Measurements from ENCODE around the gene COPG1. TPM values are rescaled to one million over a fixed set of nuclear protein-coding genes. Genes with fewer than 3 reads are reported as not detected.
A peak's percentile ranks its signal among the peaks of the same experiment; 100 is the strongest.

Gene COPG1
- polyA plus RNA-seq, 3 donors = 76.5 to 89.2 (median 82.1) TPM

- no peak overlapping the region for H3K27ac ChIP-seq (ENCODE audit: low read depth, low read length)
- 94 to 98% (median 96%) methylated on average over 3 of the region's 3 CpGs for WGBS, 3 donors
Observed at GRCh38 chr3:129308636-129309035, 59.2 kb downstream of the COPG1 start.

GRCh38 chr3:129310111-129311011 is 61.0 kb downstream of the COPG1 start:
- 74 to 82% (median 75%) methylated on average over 7 of the region's 7 CpGs for WGBS, 3 donors
- H3K27ac ChIP-seq (ENCODE audit: low read depth, low read length) = no peak overlapping the region

- 90 to 94% (median 92%) methylated on average over 3 of the region's 3 CpGs for WGBS, 3 donors
- H3K27ac ChIP-seq (ENCODE audit: low read depth, low read length) = no peak overlapping the region
Observed at GRCh38 chr3:129311054-129311902, 61.9 kb downstream of the COPG1 start.

- no peak overlapping the region for H3K27ac ChIP-seq (ENCODE audit: low read depth, low read length)
- WGBS, 3 donors = 81 to 90% (median 85%) methylated on average over 2 of the region's 2 CpGs
Observed at GRCh38 chr3:129312021-129312639, 62.7 kb downstream of the COPG1 start.

GRCh38 chr3:129312671-129313414 is 63.4 kb downstream of the COPG1 start:
- H3K27ac ChIP-seq (ENCODE audit: low read depth, low read length) = no peak overlapping the region

GRCh38 chr3:129313415-129313664 is 63.9 kb downstream of the COPG1 start:
- no peak overlapping the region for H3K27ac ChIP-seq (ENCODE audit: low read depth, low read length)

- peak overlapping the region; percentile 84 for H3K27ac ChIP-seq (ENCODE audit: low read depth, low read length)
- 36 to 60% (median 41%) methylated on average over 7 of the region's 7 CpGs for WGBS, 3 donors
Observed at GRCh38 chr3:129313665-129314385, 64.4 kb downstream of the COPG1 start.

- WGBS, 3 donors = 2% methylated on average over 53 of the region's 53 CpGs
- H3K27ac ChIP-seq (ENCODE audit: low read depth, low read length) = peak overlapping the region; percentile 84
Observed at GRCh38 chr3:129314386-129315222, 65.2 kb downstream of the COPG1 start.

GRCh38 chr3:129315223-129315997 is 66.0 kb downstream of the COPG1 start:
- 0 to 1% (median 0%) methylated on average over 69 to 78 of the region's 80 CpGs for WGBS, 3 donors
- H3K27ac ChIP-seq (ENCODE audit: low read depth, low read length) = peak overlapping the region; percentile 65

- 0 to 1% (median 1%) methylated on average over 14 to 34 of the region's 34 CpGs for WGBS, 3 donors
- peak overlapping the region; percentile 65 for H3K27ac ChIP-seq (ENCODE audit: low read depth, low read length)
Observed at GRCh38 chr3:129315998-129316247, 66.5 kb downstream of the COPG1 start.

- peak overlapping the region; percentile 29 for H3K27ac ChIP-seq (ENCODE audit: low read depth, low read length)
- 0 to 1% (median 0%) methylated on average over 56 to 65 of the region's 65 CpGs for WGBS, 3 donors
Observed at GRCh38 chr3:129316248-129317013, 67.0 kb downstream of the COPG1 start.

- H3K27ac ChIP-seq (ENCODE audit: low read depth, low read length) = no peak overlapping the region
- 26 to 33% (median 30%) methylated on average over 13 to 15 of the region's 15 CpGs for WGBS, 3 donors
Observed at GRCh38 chr3:129317014-129317771, 67.8 kb downstream of the COPG1 start.

GRCh38 chr3:129317848-129318247 is 68.4 kb downstream of the COPG1 start:
- 43 to 70% (median 50%) methylated on average over 4 to 5 of the region's 5 CpGs for WGBS, 3 donors
- no peak overlapping the region for H3K27ac ChIP-seq (ENCODE audit: low read depth, low read length)

- no peak overlapping the region for H3K27ac ChIP-seq (ENCODE audit: low read depth, low read length)
- WGBS, 3 donors = 82 to 90% (median 88%) methylated on average over 15 of the region's 15 CpGs
Observed at GRCh38 chr3:129318921-129319320, 69.5 kb downstream of the COPG1 start.

- WGBS, 3 donors = 85 to 96% (median 92%) methylated on average over 8 of the region's 8 CpGs
- H3K27ac ChIP-seq (ENCODE audit: low read depth, low read length) = no peak overlapping the region
Observed at GRCh38 chr3:129320261-129320660, 70.9 kb downstream of the COPG1 start.

Data from adipose tissue (tissue), 3 donors.